Subcutaneous adipose tissue (tissue), 4 donors: ENCODE results near the gene DCTPP1. TPM values are rescaled to one million over a fixed set of nuclear protein-coding genes. Genes with fewer than 3 reads are reported as not detected.

Experiments
- CTCF ChIP-seq: fragments of 450-650 bp; IDR thresholded peaks from one replicate; pipeline ENCODE4 v1.5.1; 2016; ENCODE audit warnings: low read depth, mild to moderate bottlenecking, control low read depth, antibody characterized with exemption, moderate library complexity
- small RNA-seq: library from RNA; depleted of rRNA; stranded (forward); fragments of <200 nt; gene quantifications from one replicate; pipeline ENCODE3, GENCODE V24; 2016
- total RNA-seq, 4 donors: library from RNA; depleted of rRNA; stranded (reverse); fragments of >200 nt; gene quantifications; one replicate each; pipeline ENCODE4 v1.1.0, GENCODE V29; 2016

The DCTPP1 gene
- total RNA-seq, 4 donors from 2014 or later, result 8.8 to 20.1 (median 15.2) TPM

- TF ChIP-seq CTCF, result no peak
Observed at GRCh38 chr16:30375864-30376263, 54.0 kb downstream of the DCTPP1 start.

GRCh38 chr16:30374538-30374937 is 55.3 kb downstream of the DCTPP1 start, which contains the start of gene MYL11:
Gene MYL11 (plus strand): TSS chr16:30374802. CDS start chr16:30374858, 56 bp downstream.
- no peak for TF ChIP-seq CTCF

Small RNA genes within 50 kb of the gene (small RNA-seq; reads per million reads assigned to genes)
- gene RF00019 (0.49 reads per million), gene RF00406 (0.97 reads per million)

Other genes with a start within 250 kb of the DCTPP1 start
- gene CORO1A, start 246.4 kb downstream of the DCTPP1 start, total RNA-seq, result 10 to 100 TPM; 17.5 to 72.6 (median 40.5) TPM
- 100 to 1,000 TPM; 150 to 399 (median 240) TPM for gene BOLA2B, start 236.4 kb downstream of the DCTPP1 start, total RNA-seq
- gene SLX1A, start 236.2 kb downstream of the DCTPP1 start, total RNA-seq, result 10 to 100 TPM; 16.6 to 68.9 (median 29.6) TPM
- gene SULT1A3, start 230.8 kb downstream of the DCTPP1 start, total RNA-seq, result 10 to 100 TPM in 2 of 4 donors, 1 to 10 TPM in 2; 5.1 to 22.5 (median 14.6) TPM
- gene NPIPB13, start 181.6 kb downstream of the DCTPP1 start, total RNA-seq, result 10 to 100 TPM in 1 of 4 donors, 1 to 10 TPM in 3; 2.4 to 10.9 (median 5.7) TPM
- gene CD2BP2, start 74.7 kb downstream of the DCTPP1 start, total RNA-seq, result 10 to 100 TPM; 17.4 to 36.4 (median 30.5) TPM
- gene TBC1D10B, start 59.5 kb downstream of the DCTPP1 start, total RNA-seq, result 10 to 100 TPM; 16.8 to 44.6 (median 18.8) TPM
- gene MYL11, start 55.2 kb downstream of the DCTPP1 start, total RNA-seq, result not detected
- gene SEPTIN1, start 47.5 kb downstream of the DCTPP1 start, total RNA-seq, result 1 to 10 TPM in 3 of 4 donors, under 1 TPM in 1; 0.33 to 4.4 (median 1.8) TPM
- 1 to 10 TPM; 2.1 to 5.7 (median 2.7) TPM for gene ZNF48, start 34.6 kb downstream of the DCTPP1 start, total RNA-seq
- 10 to 100 TPM in 3 of 4 donors, 1 to 10 TPM in 1; 8.2 to 18.6 (median 14.2) TPM for gene ZNF771, start 22.4 kb downstream of the DCTPP1 start, total RNA-seq
- 10 to 100 TPM; 27.7 to 42.3 (median 29.4) TPM for gene SEPHS2, start 15.8 kb upstream of the DCTPP1 start, total RNA-seq
- gene ITGAL, start 42.7 kb upstream of the DCTPP1 start, total RNA-seq, result 10 to 100 TPM in 1 of 4 donors, 1 to 10 TPM in 3; 1.3 to 16.5 (median 4.1) TPM
- 10 to 100 TPM; 11.7 to 43.9 (median 19.2) TPM for gene ZNF768, start 96.5 kb upstream of the DCTPP1 start, total RNA-seq
- gene ZNF747, start 104.8 kb upstream of the DCTPP1 start, total RNA-seq, result 10 to 100 TPM in 2 of 4 donors, 1 to 10 TPM in 2; 7.8 to 12.1 (median 10.1) TPM
- 10 to 100 TPM in 1 of 4 donors, 1 to 10 TPM in 3; 3.6 to 11.3 (median 4.9) TPM for gene ZNF764, start 128.3 kb upstream of the DCTPP1 start, total RNA-seq
- gene ZNF688, start 141.7 kb upstream of the DCTPP1 start, total RNA-seq, result 10 to 100 TPM; 15.1 to 24.7 (median 17.0) TPM
- gene ZNF785, start 155.7 kb upstream of the DCTPP1 start, total RNA-seq, result 1 to 10 TPM; 2.9 to 8.4 (median 6.6) TPM
- gene ZNF689, start 180.4 kb upstream of the DCTPP1 start, total RNA-seq, result 1 to 10 TPM; 5.3 to 9.8 (median 7.4) TPM
- gene PRR14, start 220.9 kb upstream of the DCTPP1 start, total RNA-seq, result 10 to 100 TPM; 16.0 to 46.0 (median 22.1) TPM
- 10 to 100 TPM in 3 of 4 donors, 1 to 10 TPM in 1; 8.0 to 25.8 (median 16.3) TPM for gene FBRS, start 228.4 kb upstream of the DCTPP1 start, total RNA-seq